HCT116 (cell line): ENCODE measurements around the gene SPDYE2B.
"Not testable (repeated sequence)": the region's sequence is repeated elsewhere in the genome, so short reads cannot be mapped to it uniquely, and the experiment has no call there.

Experiments used
- CTCF ChIP-seq, 3 experiments: fragments of 200-600 bp in 1 of 3; sonication (generic) in 1 of 3; IDR thresholded peaks in 2 of 3; conservative IDR thresholded peaks in 1 of 3; 2 replicates each; pipeline ENCODE4 v1.5.1; 2012 to 2017; ENCODE audit warnings: low read depth in 2 of 3, low read length in 2 of 3, antibody characterized with exemption in 1 of 3, borderline replicate concordance in 1 of 3, control low read depth in 1 of 3, mild to moderate bottlenecking in 1 of 3, mixed read lengths in 1 of 3, mixed run types in 1 of 3, moderate library complexity in 1 of 3; ENCODE audit not compliant: insufficient read depth in 1 of 3
- MAX ChIP-seq: IDR thresholded peaks from 2 replicates; pipeline ENCODE4 v1.6.1; 2012
- YY1 ChIP-seq: IDR thresholded peaks from 2 replicates; pipeline ENCODE4 v1.6.1; 2011; ENCODE audit warnings: low read length, low read depth, moderate library complexity, mild to moderate bottlenecking; ENCODE audit not compliant: insufficient replicate concordance; ENCODE audit errors: extremely low read depth

- TF ChIP-seq CTCF (IDR thresholded peaks at IDR 0.05 in 2 of 3, conservative IDR thresholded peaks at IDR 0.05 in 1 of 3; ENCODE audit: borderline replicate concordance in 1 of 3, insufficient read depth in 1 of 3, low read depth in 2 of 3, low read length in 2 of 3); MAX; YY1: not testable (repeated sequence)
These were observed 43.3 kb upstream of the SPDYE2B start for GRCh38 chr7:102606848-102607247.
